Activated CD4-positive, alpha-beta T cell treated with anti-CD3 and anti-CD28 coated beads for 4 hours (primary cell): Measurements from ENCODE around the gene SAP25.

Experiments
- DNase-seq, 2 donors: peaks; one replicate each; pipeline ENCODE4 v3.0.0-alpha.2; 2020

SAP25 gene

DNA sequence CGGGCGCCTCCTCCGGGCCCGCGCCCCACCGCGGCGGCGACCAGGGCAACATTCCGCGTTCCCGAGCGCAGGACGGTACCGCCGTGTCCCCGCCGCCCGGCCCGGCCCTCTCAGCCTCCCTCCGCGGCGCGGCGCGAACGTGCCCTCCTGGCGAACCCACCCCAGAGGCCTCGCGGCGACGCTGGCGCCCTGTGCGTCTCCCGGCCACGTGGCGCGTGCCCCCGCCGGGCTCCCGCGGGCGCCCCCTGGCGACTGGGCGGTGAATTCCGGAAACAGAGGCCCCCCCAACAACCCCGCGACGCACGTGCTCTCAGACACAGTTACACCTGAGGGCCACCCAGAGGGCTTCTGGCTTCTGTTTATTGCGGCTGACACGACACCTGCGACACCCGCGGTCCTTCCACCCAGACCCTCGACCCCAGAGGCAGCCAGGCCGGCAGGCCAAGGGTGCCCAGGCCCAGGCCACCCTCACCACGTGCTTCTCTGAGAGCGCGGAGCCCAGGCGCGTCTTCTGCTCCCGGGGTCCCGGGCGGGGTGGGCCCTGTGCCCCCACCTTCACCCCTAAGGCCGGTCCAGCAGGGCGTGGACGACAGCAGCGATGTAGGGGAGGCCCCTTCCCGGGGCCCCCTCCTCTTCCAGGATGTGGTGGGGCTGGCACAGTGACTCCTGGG is at the start of gene SAP25:
Gene SAP25 (minus strand): TSS at position 210 of the 671 bp plus-strand sequence. CDS start 158 bp downstream, at position 52.
- DNase-seq, result no peak

DNA sequence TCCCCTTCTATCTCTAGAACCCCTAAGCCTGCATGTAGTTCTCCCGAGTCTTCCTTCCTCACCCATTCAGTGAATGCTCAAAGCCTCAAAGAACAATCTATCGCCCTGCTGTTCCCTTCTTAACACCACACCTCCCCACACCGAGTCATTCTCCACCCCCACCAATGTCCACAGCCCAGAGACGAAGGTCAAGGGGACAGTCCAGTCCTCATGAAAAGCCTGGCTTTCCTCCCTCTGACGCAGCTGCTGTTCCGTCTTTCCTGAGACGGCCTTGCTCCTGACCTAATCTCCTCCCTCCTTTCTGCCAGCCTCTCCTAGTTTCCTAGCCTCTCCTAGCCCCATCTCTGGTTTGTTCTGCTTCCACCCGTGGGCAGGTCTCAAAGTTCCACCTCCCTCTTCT is 47.9 kb upstream of the SAP25 start:
- DNase-seq, result no peak

DNA sequence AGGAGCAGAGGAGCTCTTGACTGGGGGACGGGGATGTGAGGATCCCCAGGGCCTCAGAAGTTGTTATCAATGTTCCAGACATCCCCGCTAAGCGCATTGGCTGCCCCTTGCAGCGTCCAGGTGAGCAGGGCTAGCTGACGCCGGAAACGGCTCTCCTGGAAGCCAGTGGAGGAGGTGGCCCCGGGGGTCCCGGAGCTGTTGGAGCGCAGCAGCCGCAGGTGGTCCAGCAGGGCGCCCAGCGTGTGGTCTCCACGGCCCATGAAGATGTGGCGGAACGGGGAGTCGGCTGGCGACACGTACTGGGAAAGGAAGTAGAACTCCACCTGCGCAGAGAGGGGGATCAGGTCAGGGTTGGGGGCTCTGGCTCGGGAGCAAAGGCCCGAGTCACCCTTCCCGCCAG is 47.1 kb upstream of the SAP25 start:
- DNase-seq, result no peak

DNA sequence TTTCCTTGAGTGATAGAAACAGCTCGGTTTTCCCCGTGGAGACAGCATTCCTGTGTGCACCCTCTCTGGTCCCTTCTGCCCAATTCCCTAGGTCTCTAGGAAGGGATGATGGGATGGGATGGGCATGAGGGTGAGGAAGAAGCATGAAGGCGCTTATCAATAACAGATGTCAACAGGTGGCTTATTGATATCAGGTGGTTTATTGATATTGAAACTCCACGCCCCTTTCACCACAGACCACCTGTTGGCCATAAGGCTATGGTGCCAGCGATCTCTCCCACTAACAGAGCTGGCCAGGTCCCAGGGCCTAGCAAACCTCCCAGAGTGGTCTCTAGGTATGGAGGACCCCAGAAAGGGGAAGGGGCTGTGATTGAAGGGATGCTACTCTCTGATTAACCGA is 46.5 kb upstream of the SAP25 start:
- DNase-seq, result no peak

DNA sequence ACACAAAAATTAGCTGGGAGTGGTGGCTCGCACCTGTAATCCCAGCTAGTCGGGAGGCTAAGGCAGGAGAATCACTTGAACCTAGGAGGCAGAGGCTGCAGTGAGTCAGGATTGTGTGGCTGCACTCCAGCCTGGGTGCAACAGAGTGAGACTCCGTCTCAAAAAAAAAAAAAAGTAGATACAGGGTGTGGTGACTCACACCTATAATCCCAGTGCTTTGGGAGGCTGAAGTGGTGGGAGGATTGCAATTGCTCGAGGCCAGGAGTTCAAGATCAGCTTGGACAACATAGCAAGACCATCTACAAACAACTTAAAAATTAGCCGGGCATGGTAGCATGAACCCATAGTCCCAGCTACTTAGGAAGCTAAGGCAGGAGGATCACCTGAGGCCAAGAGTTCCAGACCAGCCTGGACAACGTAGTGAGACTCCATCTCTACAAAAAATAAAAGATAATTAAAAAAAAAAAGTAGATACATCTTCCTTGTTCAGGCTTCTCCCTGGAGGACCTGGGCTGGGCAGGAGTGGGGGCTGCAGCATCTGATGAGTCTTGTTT is 40.7 kb upstream of the SAP25 start:
- no peak for DNase-seq

DNA sequence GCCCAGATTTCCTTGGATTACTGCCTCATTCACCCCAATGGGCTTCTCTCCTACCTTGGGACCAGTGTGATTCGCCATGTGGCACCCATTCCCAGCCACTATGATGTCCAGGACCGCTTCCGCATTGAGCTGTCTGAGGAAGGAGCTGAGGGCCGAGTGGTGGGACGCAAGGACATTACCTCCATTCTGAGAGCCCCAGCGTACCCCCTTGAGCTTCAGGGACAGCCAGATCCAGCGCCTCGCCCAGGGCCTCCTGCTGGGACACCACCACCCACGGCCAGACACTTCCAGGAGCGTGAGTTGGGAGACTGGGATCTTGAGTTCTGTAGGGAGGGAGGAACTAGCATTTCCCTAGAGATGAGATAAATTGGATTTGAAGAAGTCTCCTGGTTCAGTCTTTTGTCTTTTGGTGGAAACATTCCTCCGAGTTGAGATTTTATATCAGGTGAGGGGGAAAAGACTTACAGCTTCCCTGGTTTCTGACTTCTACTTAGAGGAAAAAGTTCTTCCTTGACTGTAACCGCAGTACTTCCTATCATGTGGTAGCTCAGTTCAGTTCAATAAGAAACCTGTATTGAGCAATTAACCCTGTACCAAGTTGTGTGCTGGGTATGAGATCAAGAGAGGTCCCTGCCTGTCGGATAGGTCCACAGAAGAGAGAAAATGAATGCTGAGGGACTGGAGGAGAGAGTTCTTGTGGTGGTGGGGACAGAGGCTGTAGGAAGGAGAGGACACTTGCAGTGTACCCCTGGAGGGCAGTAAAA is 39.9 kb upstream of the SAP25 start:
- DNase-seq, result no peak

DNA sequence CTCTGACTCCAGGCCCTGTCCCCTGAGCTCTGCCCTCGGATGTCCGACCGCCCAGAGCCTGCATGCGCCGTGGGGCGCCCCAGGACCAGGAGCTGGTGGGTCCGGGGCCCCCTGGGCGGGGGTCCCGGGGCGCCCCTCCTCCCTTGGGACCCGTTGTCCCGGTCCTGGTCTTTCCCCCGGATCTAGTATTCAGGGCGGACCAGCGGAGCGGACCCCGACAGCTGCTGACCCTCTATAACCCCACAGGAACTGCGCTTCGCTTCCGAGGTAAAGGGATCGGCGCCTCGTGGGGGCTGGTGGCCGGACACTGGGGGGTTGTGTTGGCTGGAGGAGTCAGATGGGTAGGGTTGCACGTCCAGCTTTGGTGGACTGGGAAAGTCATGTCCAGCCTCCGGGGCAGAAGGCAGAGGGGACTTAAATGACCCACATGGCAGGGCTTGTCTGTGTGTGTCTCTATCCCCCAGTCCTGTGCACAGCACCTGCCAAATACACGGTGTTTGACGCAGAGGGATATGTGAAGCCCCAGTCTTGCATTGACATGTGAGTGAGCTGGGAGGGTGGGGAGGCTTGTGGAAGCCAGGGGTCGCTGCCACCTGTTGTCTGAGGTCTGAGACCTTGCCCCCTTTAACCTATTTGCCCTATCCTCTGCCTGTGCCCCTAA is 39.2 kb upstream of the SAP25 start:
- peak in 1 of 2 donors; percentile 27 for DNase-seq

DNA sequence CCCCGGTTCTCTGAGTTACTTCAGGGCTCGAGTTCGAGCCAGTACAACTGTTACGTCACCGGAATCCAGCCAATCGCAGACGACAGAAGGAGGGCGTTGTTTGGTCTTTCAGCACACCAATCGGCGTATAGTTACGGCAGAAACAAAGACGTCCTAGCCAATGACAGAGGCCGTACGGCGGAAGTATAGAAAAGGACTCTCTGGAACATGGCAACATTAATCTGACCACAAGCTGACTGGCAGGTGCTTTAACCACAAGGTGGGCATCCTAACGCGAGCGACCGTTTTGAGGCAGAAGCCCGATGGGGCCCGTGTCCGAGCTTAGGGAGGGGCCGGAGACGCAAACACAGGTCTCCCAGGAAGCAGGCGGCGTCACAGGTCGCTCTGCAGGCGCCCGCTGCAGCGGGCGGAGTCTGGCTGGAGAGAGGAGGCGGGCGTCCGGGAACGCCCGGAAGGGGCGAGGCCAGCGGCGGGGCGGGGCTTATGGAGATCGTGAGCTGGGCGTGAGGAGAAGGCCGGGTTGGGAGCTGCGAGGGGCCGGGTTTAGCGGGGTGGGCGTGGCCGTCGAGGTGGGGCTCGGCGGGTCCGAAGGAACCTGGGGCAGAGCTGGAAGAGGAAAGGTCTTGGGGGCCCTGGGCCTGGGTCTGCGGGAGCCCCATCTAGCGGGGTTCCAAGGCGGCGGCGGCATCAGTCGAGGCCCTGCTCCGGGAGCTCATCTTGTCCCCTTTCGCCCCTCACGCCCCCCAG is 38.5 kb upstream of the SAP25 start, which contains the start of gene MOSPD3:
Gene MOSPD3 (plus strand): TSS at position 558 of the 747 bp plus-strand sequence. CDS start 252 bp downstream, outside the sequence.
- DNase-seq, result peak; percentile 97

DNA sequence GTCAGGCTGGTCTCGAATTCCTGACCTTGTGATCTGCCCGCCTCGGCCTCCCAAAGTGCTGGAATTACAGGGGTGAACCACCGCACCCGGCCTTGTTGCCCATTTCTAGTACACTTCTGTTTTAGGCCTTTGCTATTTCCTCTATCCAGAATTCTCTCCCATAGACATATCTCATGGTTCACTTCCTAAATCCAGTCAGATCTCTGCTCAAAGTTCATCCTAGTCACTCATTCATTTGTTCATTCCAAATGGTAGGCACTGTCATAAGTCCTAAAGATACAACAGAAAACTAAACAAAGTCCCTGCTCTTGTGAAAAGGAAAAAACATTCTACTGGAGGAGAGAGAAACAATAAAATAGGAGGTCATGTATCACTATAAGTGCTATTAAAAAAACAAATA is 36.3 kb upstream of the SAP25 start:
- DNase-seq, result no peak

DNA sequence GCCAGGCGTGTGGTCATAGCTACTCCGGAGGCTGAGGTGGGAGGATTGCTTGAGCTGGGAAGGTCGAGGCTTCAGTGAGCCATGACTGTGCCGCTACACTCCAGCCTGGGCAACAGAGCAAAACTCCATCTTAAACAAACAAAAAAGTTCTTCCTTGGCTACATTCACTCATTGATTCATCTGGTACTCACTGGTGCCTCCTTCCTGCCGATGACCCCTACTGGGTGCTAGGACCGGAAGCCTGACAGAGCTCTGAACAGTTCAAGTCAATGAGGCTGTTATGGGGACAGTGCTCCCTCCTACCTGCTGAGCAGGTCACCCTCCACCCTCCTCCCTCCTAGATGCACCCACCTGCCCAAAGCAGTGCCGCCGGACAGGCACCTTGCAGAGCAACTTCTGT is 33.4 kb upstream of the SAP25 start:
- no peak for DNase-seq

DNA sequence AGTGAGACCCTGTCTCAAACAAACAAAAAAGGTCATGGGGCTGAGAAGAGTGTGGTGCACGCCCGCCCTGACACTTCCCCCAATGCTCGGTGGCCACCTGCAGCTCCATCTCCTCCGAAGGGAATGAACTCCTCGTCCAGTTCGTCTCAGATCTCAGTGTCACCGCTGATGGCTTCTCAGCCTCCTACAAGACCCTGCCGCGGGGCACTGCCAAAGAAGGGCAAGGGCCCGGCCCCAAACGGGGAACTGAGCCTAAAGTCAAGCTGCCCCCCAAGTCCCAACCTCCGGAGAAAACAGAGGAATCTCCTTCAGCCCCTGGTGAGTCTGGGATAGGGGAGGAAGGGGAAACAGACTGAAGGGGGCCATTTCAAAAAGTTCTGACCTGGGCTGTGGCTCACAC is 32.6 kb upstream of the SAP25 start:
- no peak for DNase-seq

DNA sequence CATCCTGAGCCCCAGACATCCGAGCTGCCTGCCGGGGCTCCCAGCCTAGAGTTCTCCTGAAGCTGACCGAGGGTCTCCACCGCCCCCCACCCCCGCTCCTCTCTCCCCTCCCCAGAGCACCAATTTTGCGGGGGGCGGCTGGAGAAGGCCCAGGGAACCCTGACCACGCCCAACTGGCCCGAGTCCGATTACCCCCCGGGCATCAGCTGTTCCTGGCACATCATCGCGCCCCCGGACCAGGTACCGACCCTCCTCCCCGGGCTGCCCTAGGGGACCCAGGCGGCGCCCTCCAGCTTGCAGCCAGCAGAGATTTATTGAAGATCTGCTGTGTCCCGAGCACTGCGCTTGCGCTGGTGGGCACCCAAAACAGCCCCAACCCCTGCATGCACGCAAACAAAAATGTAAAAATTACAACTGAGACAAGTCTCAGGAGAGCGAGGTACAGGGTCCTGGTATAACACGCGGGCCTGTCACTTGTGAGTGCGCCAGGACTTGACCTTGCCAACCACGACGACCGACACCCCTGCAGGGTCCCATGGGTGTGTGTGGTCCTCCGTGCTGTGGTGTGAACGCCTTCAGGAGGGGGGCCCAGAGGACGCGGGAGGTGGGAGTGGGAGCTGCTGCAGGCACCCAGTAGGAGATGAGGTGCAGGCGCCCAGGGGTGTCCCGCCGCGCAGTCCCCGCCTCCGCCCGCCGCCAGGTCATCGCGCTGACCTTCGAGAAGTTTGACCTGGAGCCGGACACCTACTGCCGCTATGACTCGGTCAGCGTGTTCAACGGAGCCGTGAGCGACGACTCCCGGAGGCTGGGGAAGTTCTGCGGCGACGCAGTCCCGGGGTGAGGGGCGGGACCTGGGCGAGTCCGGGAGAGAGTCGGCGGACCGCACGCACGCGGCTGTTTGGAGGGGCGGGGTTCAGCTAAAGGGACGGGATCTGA is 31.5 kb upstream of the SAP25 start:
- peak; percentile 20 to 36 for DNase-seq

DNA sequence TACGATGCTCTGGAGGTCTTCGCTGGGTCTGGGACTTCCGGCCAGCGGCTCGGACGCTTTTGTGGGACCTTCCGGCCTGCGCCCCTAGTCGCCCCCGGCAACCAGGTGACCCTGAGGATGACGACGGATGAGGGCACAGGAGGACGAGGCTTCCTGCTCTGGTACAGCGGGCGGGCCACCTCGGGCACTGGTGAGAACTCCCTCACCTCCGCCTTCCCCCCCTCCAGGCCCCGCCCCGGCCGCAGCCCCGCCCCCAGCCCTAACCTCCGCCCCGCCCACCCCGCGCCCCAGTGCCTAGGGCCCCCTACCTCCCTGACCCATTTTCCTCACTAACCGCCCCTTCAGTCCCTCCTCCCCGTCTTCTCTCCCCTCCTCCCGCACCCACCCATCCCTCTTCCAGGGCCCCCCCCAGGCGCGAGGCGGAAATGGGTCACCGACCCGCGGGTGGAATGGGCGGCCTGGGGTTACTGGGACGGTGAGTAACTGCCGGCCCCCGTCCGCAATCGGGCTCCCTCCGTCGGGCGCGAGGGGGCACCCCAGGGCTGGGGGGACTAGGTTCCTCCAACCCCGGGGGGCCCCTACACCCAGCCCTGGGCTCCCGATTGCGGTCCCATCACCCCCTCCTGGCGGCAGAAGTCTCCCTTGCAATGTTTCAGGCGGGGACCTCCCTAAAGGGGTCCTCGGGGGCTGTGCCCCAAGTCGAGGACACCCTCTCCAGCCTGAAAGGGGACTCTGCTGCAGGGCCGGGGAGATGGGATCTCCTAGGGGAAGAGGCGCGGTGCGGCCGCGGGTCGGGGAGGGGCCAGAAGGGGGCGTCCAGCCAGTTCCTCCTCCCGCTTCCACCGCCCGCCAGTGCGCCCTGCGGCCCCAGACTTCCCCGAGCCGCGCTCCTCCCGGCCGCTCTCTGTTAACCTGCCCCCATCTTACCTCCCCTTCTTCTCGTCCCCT is 30.6 kb upstream of the SAP25 start:
- peak; percentile 63 to 71 for DNase-seq

DNA sequence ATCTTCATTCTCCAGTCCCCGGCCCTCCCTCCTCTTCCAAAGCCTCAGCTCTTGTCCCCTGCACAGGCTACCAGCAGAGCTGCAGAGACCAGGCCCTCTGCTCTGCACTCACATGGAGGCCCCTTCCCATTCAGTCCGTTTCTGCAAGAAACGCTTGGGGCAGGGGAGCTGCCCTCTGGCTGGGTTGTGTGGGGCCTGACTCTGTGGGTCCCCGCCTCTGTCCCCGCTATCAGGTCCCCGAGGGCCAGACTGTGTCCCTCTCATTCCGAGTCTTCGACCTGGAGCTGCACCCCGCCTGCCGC is 30.0 kb upstream of the SAP25 start:
- DNase-seq, result no peak

DNA sequence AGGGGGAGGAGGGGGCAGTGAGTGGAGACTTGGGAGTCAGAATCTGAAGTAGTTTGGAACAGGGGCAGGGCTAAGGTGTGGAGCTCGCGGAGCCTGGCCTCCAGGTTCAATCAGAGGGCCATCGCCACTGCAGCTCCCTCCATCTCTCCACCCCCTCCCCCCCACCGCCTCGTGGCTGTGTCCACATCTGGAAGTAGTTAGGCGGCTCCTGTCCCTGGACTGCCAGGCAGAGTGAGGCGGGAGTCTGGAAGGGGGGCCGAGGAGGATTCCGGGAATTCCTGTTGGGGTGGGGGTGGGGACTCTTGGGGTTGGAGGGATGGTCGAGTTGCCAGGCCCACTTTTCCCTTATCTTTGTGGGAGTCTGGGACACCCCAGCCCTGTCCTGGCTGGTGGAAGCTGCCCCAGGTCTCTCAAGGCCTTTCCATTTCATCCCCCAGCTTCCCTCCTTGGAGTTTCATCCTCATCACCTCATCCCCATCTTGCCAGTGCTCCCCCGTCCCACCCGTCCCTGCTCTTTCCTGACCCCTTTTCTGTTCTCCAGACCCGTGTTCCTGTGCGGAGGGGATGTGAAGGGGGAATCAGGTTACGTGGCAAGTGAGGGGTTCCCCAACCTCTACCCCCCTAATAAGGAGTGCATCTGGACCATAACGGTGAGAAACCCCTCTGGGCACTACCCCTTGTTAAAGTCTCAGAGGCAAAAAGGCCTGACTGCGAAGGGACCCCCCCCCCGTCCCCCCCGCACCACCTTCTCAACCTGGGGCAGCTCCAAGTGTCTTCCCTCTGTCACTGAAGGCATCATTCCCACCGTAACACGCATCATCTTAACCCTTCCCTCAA is 29.4 kb upstream of the SAP25 start:
- DNase-seq, result no peak

DNA sequence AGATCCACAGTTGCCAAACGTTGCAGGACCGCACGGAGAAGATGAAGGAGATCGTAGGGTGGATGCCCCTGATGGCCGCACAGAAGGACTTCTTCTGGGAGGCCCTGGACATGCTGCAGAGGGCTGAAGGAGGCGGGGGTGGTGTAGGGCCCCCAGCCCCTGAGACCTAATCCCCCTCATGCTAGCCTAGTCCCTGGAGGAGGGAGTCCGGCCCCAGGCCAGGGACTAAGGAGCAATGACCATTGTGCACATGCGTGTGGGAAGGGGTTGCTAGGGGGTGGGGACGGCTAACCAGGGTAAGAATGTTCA is 27.0 kb upstream of the SAP25 start:
- no peak for DNase-seq

DNA sequence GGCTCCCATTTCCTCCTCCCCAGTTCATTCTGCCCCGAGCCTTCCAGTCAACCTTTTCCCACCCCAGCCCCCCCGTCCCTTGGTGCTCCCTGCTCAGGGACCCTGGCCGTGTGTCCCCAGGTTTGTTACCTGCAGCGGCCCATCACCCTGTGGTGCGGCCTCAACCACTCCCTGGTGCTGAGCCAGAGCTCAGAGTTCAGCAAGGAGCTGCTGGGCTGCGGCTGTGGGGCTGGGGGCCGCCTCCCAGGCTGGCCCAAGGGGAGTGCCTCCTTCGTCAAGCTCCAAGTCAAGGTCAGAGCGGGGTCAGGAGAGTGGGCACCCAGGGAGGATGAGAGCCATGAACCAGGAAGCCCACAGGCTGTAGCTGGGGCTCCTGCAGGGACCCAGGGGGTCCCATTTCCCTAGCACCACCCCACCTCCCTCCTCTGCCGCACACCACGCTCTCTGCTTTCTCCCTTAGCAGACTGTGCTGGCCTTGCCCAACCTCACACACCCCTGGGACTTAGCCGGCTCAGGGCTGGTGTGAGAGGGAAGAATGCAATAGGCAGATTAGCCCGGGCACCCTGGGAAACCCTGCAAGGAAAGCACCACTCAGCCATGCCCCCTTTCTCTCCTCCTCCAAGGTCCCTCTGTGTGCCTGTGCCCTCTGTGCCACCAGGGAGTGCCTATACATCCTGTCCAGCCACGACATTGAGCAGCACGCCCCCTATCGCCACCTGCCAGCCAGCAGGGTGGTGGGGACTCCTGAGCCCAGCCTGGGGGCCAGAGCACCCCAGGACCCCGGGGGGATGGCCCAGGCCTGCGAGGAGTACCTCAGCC is 26.4 kb upstream of the SAP25 start:
- no peak for DNase-seq

DNA sequence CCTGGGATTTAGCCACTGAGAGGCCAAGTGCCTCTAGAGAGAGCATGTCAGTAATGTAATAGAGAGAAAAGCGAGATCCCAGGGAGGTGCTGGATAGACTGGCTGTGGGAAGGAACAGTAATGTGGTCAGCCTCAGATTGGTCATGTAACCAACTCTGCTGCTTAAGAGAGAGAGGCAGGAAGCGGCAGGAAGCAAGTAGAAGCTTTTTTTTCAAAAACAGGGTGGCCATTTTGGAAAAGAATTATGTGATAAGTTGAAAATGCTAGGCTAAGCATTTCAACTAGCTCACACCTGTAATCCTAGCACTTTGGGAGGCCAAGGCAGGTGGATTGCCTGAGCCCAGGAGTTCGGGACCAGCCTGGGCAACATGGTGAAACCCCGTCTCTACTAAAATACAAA is 24.7 kb upstream of the SAP25 start:
- no peak for DNase-seq

DNA sequence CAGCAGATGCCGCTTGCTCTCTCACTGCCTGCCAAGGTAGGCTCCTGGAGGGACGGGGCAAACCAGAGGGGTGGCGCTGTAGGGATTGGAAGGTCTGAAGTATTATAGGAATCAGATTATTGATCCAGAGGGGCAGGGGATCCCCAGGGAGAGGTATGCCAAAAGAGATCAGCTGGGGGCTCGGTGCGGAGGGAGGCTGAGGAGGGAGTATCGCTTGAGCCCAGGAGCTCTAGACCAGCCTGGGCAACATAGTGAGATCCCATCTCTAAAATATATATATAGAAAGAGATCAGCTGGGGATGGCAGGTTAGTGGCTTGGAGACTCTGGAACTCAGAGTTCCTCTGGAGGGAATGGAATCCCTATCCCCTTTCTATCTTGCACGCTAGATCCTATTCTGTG is 21.5 kb upstream of the SAP25 start:
- no peak for DNase-seq
